WERI-Rb-1 (cell line): ENCODE measurements around the gene ST6GALNAC3.

Source experiments
- DNase-seq: peaks from one replicate; pipeline ENCODE4 v3.0.0-alpha.2; 2020
- H3K27ac ChIP-seq: fragments of 250-450 bp; sonication (Bioruptor Pico); 2 replicates; pipeline ENCODE4 v1.5.1; 2020; ENCODE audit warnings: mild to moderate bottlenecking, moderate library complexity
- H3K27me3 ChIP-seq: fragments of 250-450 bp; sonication (Bioruptor Pico); 2 replicates; pipeline ENCODE4 v1.5.1; 2021; ENCODE audit warnings: mild to moderate bottlenecking, low read depth, moderate library complexity; ENCODE audit not compliant: insufficient read depth, severe bottlenecking
- H3K36me3 ChIP-seq: fragments of 250-450 bp; sonication (Bioruptor Pico); 2 replicates; pipeline ENCODE4 v1.5.1; 2020; ENCODE audit warnings: mild to moderate bottlenecking, moderate library complexity
- H3K4me3 ChIP-seq: 2 replicates; pipeline ENCODE4 v1.5.1; 2011; ENCODE audit warnings: low read depth, mild to moderate bottlenecking, control low read depth, low read length
- H3K9me3 ChIP-seq: fragments of 250-450 bp; sonication (Bioruptor Pico); 2 replicates; pipeline ENCODE4 v1.5.1; 2021; ENCODE audit warnings: mild to moderate bottlenecking, moderate library complexity; ENCODE audit not compliant: severe bottlenecking
- CTCF ChIP-seq: IDR thresholded peaks from 2 replicates; pipeline ENCODE4 v1.5.1; 2011; ENCODE audit warnings: low read depth, mild to moderate bottlenecking, control low read depth, inconsistent platforms, low read length

Gene ST6GALNAC3

GRCh38 chr1:76576876-76577524, 502.5 kb downstream of the ST6GALNAC3 start:
- Histone ChIP-seq H3K27ac (peak overlapping the region; percentile 68), H3K36me3 (no peaks in the 10 kb centered on the region), H3K9me3 (no peaks in the 10 kb centered on the region), H3K27me3 (no peaks in the 10 kb centered on the region), H3K4me3 (no peak overlapping the region)
- no peak for TF ChIP-seq CTCF
- no peak for DNase-seq

- no peak for TF ChIP-seq CTCF
- no peaks in the 10 kb centered on the region for H3K9me3 ChIP-seq
- H3K27ac ChIP-seq, result no peak overlapping the region
- H3K4me3 ChIP-seq, result no peak overlapping the region
- H3K27me3 ChIP-seq, result no peaks in the 10 kb centered on the region
- no peak for DNase-seq
- no peaks in the 10 kb centered on the region for H3K36me3 ChIP-seq
Observed at GRCh38 chr1:76577525-76578185, 503.1 kb downstream of the ST6GALNAC3 start.

GRCh38 chr1:76580206-76580605, 505.7 kb downstream of the ST6GALNAC3 start:
- Histone ChIP-seq H3K27me3 (no peaks in the 10 kb centered on the region), H3K27ac (no peak overlapping the region), H3K36me3 (no peaks in the 10 kb centered on the region), H3K4me3 (no peak overlapping the region), H3K9me3 (no peaks in the 10 kb centered on the region)
- TF ChIP-seq CTCF, result no peak
- DNase-seq, result no peak

GRCh38 chr1:76581712-76582111, 507.2 kb downstream of the ST6GALNAC3 start:
- H3K27me3 ChIP-seq, result no peaks in the 10 kb centered on the region
- H3K36me3 ChIP-seq, result no peaks in the 10 kb centered on the region
- no peak for DNase-seq
- no peak overlapping the region for H3K4me3 ChIP-seq
- H3K9me3 ChIP-seq, result no peaks in the 10 kb centered on the region
- no peak for TF ChIP-seq CTCF
- no peak overlapping the region for H3K27ac ChIP-seq

GRCh38 chr1:76583235-76583868, 508.8 kb downstream of the ST6GALNAC3 start:
- Histone ChIP-seq H3K36me3 (no peaks in the 10 kb centered on the region), H3K4me3 (no peak overlapping the region), H3K27ac (peak overlapping the region; percentile 28), H3K27me3 (no peaks in the 10 kb centered on the region), H3K9me3 (no peaks in the 10 kb centered on the region)
- no peak for TF ChIP-seq CTCF
- DNase-seq, result no peak
